OCI-LY1 (cell line): ENCODE results near the gene RAPGEF6.

Source experiments
- H2AFZ ChIP-seq: fragments of 200-600 bp; sonication (generic), shearing (Covaris generic); 2 replicates; pipeline ENCODE4 v1.6.0; 2014; ENCODE audit warnings: antibody characterized with exemption, mild to moderate bottlenecking, low read length
- H3F3A ChIP-seq: fragments of 200-600 bp; sonication (generic), shearing (Covaris generic); 2 replicates; pipeline ENCODE4 v1.6.0; 2014; ENCODE audit warnings: mild to moderate bottlenecking, antibody characterized with exemption, low read length, moderate library complexity; ENCODE audit not compliant: insufficient read depth
- H3K27ac ChIP-seq: fragments of 200-600 bp; sonication (generic); 2 replicates; pipeline ENCODE4 v1.5.1; 2014; ENCODE audit warnings: low read length, mixed run types, mild to moderate bottlenecking, low read depth; ENCODE audit not compliant: poor library complexity, severe bottlenecking
- H3K27me3 ChIP-seq: fragments of 200-600 bp; sonication (generic); 2 replicates; pipeline ENCODE4 v1.6.0; 2014; ENCODE audit warnings: antibody characterized with exemption, mild to moderate bottlenecking, low read length, moderate library complexity; ENCODE audit not compliant: insufficient read depth
- H3K36me3 ChIP-seq: fragments of 200-600 bp; sonication (generic); 2 replicates; pipeline ENCODE4 v1.6.1; 2014; ENCODE audit warnings: mild to moderate bottlenecking, antibody characterized with exemption, low read length, moderate library complexity, mixed read lengths; ENCODE audit not compliant: insufficient read depth
- H3K4me1 ChIP-seq: fragments of 200-600 bp; sonication (generic); 2 replicates; pipeline ENCODE4 v1.5.1; 2014; ENCODE audit warnings: mild to moderate bottlenecking, low read length, moderate library complexity; ENCODE audit not compliant: insufficient read depth, severe bottlenecking
- H3K4me2 ChIP-seq: fragments of 200-600 bp; sonication (generic), shearing (Covaris generic); 2 replicates; pipeline ENCODE4 v1.6.1; 2014; ENCODE audit warnings: low read length
- H3K4me3 ChIP-seq: fragments of 200-600 bp; sonication (generic); 2 replicates; pipeline ENCODE4 v1.5.1; 2014; ENCODE audit warnings: low read length, low read depth, mild to moderate bottlenecking, mixed read lengths; ENCODE audit not compliant: poor library complexity, severe bottlenecking
- H3K79me2 ChIP-seq: fragments of 200-600 bp; shearing (Covaris generic); 2 replicates; pipeline ENCODE4 v1.6.1; 2016; ENCODE audit warnings: mixed run types, low read length, mixed read lengths; ENCODE audit not compliant: insufficient read depth
- H3K9ac ChIP-seq: fragments of 200-600 bp; sonication (generic), shearing (Covaris generic); 2 replicates; pipeline ENCODE4 v1.6.1; 2014; ENCODE audit warnings: mild to moderate bottlenecking, low read length, mixed read lengths
- H3K9me2 ChIP-seq: fragments of 200-600 bp; sonication (generic), shearing (Covaris generic); 2 replicates; pipeline ENCODE4 v1.6.1; 2014; ENCODE audit warnings: low read depth, mild to moderate bottlenecking, low read length, mixed read lengths
- H3K9me3 ChIP-seq: fragments of 200-600 bp; shearing (Covaris generic); 2 replicates; pipeline ENCODE4 v1.6.1; 2014; ENCODE audit warnings: low read length, mixed read lengths
- H4K20me1 ChIP-seq: fragments of 200-600 bp; sonication (generic), shearing (Covaris generic); 2 replicates; pipeline ENCODE4 v1.6.0; 2016; ENCODE audit warnings: mild to moderate bottlenecking, low read length; ENCODE audit not compliant: insufficient read depth
- CTCF ChIP-seq: fragments of 200-600 bp; sonication (generic), shearing (Covaris generic); IDR thresholded peaks from 2 replicates; pipeline ENCODE4 v1.5.1; 2017; ENCODE audit warnings: mild to moderate bottlenecking, antibody characterized with exemption, low read length, moderate library complexity, mixed read lengths
- EZH2 ChIP-seq: fragments of 200-600 bp; sonication (generic), shearing (Covaris generic); IDR thresholded peaks from 2 replicates; pipeline ENCODE4 v1.8.0; 2017; ENCODE audit warnings: borderline replicate concordance, mixed run types, mild to moderate bottlenecking, antibody characterized with exemption, low read length, moderate library complexity, mixed read lengths

Gene RAPGEF6

GRCh38 chr5:131609774-131610173 is 25.3 kb downstream of the RAPGEF6 start:
- peaks cover 9% of the 10 kb centered on the region for H3K4me1 ChIP-seq
- no peaks in the 10 kb centered on the region for H3F3A ChIP-seq
- no peak overlapping the region for H3K4me3 ChIP-seq
- H3K27me3 ChIP-seq: no peaks in the 10 kb centered on the region
- no peak overlapping the region for H3K4me2 ChIP-seq
- H2AFZ ChIP-seq: no peak overlapping the region
- H4K20me1 ChIP-seq: no peaks in the 10 kb centered on the region
- peaks cover 99% of the 10 kb centered on the region for H3K79me2 ChIP-seq
- peaks cover 28% of the 10 kb centered on the region for H3K36me3 ChIP-seq
- H3K9me3 ChIP-seq: 0 out of 2 replicates have a peak, but pooled peaks cover 1% of the 10 kb centered on the region
- no peak overlapping the region for H3K27ac ChIP-seq
- TF ChIP-seq CTCF (no peak), EZH2 (no peak)
- no peak overlapping the region for H3K9ac ChIP-seq
- H3K9me2 ChIP-seq: no peaks in the 10 kb centered on the region

GRCh38 chr5:131608597-131608996 is 26.4 kb downstream of the RAPGEF6 start:
- H3K9me2 ChIP-seq: no peaks in the 10 kb centered on the region
- H3K36me3 ChIP-seq: peaks cover 32% of the 10 kb centered on the region
- H3K9ac ChIP-seq: no peak overlapping the region
- H3K79me2 ChIP-seq: peaks cover 98% of the 10 kb centered on the region
- H3K4me2 ChIP-seq: no peak overlapping the region
- no peaks in the 10 kb centered on the region for H3F3A ChIP-seq
- no peaks in the 10 kb centered on the region for H3K9me3 ChIP-seq
- H2AFZ ChIP-seq: no peak overlapping the region
- H3K4me3 ChIP-seq: no peak overlapping the region
- H3K4me1 ChIP-seq: peaks cover 6% of the 10 kb centered on the region
- no peaks in the 10 kb centered on the region for H3K27me3 ChIP-seq
- TF ChIP-seq CTCF: no peak
- no peak for TF ChIP-seq EZH2
- H4K20me1 ChIP-seq: 0 out of 2 replicates have a peak, but pooled peaks cover 3% of the 10 kb centered on the region
- no peak overlapping the region for H3K27ac ChIP-seq

- Histone ChIP-seq H3K4me1 (peaks cover 5% of the 10 kb centered on the region), H4K20me1 (0 out of 2 replicates have a peak, but pooled peaks cover 3% of the 10 kb centered on the region), H3K9me2 (no peaks in the 10 kb centered on the region), H3K27ac (no peak overlapping the region), H3K27me3 (no peaks in the 10 kb centered on the region), H2AFZ (no peak overlapping the region), H3K36me3 (peaks cover 35% of the 10 kb centered on the region), H3K4me2 (no peak overlapping the region), H3K4me3 (no peak overlapping the region), H3K9me3 (no peaks in the 10 kb centered on the region), H3F3A (no peaks in the 10 kb centered on the region), H3K79me2 (peaks cover 94% of the 10 kb centered on the region), H3K9ac (no peak overlapping the region)
- TF ChIP-seq EZH2: no peak
- no peak for TF ChIP-seq CTCF
Observed at GRCh38 chr5:131607903-131608540, 27.0 kb downstream of the RAPGEF6 start.
